GM19328 (cell line): Measurements from ENCODE around the gene CD6.
A peak's percentile ranks its signal among the peaks of the same experiment; 100 is the strongest.

Source experiments
- ATAC-seq: cut with Tn5 transposase; IDR thresholded peaks from one replicate; pipeline ENCODE4 v1.9.1; 2021; ENCODE audit warnings: mild to moderate bottlenecking, moderate library complexity; ENCODE audit not compliant: unreplicated experiment

CD6 gene

DNA sequence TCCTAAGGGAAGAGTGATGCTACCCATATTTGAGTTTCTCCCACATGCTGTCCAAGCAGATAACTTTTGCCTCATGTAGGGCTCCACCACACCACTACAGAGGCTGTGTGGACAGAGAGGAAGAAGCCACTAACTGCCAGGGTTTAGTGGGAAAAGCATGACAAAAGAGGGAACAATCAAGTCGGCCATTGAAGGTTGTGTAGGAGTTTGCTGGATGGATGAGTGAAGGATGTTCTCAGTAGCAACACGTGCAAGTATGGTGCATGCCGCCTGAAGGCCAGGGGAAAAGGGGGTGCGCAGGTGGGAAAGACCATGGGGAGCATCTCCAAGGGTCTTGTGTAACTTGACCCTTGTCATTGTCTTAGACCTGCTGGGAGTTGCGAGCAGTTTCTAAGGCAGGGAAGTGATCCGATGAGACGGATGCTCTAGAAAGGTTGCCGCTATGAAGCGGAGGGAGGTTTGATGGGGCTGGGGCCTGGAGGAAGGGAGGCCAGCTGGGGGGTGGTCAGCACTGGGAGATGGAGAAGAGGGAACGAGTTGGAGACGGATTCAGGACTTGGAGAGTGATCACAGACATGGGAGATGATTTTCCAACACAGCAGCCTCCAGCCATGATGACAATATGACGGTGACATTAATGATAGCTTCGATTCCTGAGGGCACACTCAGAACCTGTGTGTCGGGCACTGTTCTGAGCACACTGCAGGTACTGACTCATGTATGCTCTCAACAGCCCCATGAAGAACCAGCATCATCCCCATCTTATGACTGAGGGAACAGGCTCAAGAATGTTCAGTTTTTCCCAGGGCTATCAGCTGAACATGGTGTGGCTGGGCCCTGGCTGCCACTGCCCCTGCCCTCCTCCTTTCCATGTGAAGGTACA is 53.7 kb downstream of the CD6 start:
- ATAC-seq = no peak

DNA sequence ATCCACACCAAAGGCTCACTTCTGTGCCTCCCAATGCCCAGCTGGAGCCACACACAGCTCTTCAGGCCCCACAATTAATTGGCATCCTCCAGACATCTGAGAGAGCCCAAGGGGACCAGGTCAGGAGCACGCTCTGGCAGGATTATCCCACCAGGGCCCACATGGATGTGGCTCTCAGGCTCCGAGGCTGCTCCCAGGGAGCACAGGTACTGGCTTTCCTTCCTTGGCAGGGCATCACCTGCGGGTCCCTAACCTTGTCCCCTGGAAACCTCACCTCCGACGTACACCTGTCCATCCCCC is 54.3 kb downstream of the CD6 start:
- no peak for ATAC-seq

DNA sequence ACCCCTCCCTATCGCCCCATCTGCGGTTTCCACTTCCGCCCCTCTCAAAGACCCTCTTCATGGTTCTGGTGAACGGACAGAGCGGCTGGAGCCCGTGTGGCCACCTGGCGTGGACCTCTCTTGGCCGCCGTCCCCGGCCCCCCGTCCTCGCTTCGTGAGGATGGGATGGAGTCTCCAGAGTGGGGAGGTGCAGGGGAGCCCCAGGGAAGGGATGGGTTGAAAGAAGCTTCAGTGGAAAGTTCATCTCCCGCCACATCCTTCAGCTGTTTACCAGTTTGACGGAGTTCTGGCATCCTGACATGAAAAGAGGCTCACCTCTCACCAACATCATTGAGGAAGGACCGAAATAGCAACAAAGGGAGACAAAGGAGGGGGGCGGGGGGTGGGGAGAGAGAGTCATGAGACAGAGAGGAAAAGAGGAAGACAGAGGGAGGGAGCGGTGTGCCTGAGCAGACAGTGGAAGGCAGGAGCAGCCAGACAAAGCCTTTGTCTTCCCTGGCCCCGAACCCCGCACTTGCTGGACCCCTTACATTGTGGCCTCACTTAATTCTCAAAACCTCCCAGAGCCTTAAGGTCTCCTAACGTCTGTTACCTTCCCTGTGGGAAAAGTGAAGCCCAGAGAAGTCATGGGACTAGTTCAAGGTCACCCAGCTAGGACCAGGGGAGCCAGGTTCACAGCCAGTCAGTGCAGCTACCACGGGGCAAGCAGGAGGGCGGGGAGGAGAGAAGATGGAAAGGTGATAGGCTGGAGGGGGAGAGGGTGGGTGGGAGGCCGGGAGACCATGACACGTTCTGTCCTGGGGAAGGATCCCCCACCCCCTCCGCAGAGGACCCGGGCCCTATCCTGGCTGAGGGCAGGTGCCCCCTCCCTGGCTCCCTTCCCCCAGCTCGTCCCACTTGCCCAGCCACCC is 54.9 kb downstream of the CD6 start:
- ATAC-seq = no peak

DNA sequence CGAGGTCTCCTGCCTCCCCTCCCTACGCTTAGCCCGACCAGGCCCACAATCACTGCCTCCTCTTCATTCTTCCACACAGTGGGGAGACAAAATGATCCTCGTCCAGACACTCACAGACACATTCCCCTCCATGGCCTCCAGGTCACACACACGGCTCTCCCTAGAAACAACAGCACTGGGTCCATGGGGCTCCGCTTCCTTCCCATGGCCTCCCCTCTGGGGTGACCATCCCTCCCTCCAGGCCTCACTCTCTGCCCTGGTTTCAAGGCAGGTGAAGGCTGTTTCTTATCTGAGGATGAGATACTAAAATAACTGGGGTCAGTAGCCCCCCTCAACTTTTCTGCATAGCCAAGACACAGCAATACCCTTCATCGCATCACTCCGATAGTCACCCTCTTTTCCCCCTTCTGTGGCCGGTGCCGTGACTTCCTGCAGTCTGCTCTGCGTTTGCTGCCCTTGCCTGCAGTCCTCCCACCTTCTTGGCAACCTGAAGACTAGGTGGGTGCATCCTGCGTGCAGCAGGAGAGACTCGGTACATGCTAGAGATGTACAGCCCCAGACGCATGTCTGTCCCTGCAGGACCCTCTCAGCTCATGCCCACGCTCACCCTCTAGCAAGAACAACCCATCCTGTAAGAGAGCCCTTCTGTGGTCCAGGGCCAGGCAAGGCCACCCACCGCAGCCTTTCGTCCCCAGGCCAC is 55.8 kb downstream of the CD6 start:
- ATAC-seq = no peak

DNA sequence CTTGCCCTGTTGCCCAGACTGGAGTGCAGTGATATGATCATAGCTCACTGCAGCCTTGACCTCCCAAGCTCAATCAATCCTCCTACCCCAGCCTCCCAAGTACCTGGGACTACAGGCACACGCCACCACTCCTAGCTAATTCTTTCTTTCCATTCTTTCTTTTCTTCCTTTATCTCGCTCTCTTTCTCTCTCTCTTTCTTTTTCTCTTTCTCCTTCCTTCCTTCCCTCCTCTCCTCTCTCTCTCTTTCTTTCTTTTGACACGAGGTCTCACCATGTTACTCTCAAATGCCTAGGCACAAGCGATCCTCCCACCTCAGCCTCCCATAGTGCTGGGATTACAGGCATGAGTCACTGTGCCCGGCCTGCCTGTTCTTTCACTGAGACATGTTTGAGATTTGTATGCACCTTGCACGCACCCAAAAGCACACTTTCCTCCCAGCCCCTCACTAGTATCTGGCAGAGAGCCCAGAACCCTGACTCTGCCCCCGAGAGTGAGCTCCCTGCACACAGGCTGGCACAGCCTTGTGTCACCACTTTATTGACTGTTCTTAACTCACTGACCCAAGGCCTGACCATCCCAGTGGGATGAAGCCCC is 56.8 kb downstream of the CD6 start:
- ATAC-seq = peak; percentile 60

DNA sequence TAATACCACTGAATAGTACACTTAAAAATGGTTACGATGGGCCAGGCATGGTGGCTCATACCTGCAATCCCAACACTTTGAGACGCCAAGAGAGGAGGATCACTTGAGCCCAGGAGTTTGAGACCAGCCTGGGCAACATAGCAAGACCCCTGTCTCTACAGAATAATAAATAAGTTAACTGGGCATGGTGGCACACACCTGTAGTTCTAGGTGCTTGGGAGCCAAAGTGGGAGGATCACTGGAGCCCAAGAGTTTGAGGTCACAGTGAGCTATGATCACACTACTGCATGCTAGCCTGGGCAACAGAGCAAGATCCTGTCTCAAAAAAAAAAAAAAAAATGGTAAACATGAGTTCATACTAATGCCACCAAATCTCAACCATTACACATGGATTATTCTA is 61.3 kb downstream of the CD6 start:
- ATAC-seq = no peak

DNA sequence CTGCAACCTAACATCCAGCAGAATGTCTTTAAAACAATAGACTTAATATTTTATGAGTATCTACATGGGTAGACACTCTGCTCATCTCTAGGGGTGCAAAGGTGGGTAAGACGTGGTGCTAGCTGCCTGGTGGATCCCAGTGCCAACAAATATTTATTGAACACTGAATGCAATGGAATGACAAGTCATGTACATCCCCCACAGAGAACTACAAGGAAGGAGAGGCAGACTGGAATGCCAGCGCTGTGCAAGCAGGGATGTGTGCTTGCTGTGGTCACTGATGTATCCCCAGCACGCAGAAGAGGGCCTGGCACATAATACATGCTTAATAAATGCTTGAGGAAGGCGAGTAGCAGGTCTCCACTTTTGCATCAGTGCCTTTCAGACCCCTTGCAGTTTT is 61.9 kb downstream of the CD6 start:
- ATAC-seq = no peak

DNA sequence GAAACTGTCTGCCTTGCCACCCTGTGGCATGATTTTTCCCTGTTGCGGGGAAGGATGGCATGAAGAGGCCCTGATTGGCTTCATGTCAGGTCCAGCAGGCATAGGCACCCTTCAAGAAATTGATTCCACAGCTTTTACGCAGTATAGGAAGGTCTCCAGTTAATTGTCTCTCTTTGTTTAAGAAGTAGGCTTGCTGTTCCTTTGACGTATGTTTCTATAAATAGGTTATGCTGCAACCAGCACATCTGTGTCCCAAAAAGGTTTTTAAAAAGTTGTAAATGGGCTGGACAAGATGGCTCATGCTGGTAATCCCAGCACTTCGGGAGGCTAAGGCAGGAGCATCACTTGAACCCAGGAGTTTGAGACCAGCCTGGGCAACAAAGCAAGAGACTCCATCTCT is 62.6 kb downstream of the CD6 start:
- no peak for ATAC-seq

DNA sequence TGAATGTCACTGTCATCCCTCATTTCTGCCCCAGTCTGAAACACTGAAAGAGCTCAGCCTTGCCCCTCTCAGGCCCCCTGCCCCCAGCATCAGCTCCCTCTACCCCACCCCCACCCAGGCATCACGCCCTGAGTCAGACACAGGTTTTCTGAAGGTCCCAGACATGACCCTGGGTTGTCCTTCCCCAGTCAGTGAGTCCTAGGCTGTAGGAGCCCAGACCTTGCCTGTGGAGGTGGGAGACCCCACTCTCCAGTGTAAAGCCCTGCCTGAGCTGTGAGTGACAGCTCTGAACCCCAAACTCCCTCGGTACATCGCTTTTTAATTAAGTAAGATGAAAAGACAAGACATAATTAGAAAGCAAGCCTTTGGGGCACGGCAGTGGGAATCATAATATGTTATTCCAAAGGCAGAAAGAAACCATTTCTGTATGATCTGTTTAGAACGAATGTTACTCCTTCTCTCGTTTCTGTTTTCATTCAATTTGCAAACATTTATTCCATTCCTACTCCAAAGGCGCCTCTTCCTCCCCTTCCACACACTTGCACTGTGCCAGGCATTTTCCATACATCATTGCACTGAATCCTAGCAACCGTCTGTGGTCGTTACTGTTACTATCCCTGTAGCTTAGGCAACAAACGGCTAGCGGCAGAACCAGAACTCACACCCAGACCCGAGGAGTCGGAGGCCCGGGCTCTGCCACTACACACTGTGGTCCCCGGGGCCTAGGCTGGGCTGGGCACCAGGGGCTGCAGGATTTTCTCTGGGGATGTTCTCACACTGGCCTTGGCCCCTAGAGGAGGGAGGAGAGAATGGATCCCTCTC is 63.4 kb downstream of the CD6 start:
- no peak for ATAC-seq

DNA sequence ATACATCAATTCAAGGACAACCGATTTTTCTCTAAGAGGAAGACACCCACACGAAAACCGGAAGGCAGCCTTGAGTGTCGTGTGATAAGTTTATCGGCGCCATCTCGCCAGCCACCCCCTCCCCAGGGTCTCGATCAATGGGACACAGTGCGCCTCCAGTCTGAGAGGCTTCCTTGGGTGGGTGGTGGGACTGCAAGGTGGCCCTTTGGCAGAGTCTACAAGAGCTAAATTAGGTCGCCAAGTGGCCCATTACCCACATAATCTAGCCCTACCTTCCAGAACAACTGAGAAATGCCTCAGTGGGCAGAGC is 64.0 kb downstream of the CD6 start:
- no peak for ATAC-seq

DNA sequence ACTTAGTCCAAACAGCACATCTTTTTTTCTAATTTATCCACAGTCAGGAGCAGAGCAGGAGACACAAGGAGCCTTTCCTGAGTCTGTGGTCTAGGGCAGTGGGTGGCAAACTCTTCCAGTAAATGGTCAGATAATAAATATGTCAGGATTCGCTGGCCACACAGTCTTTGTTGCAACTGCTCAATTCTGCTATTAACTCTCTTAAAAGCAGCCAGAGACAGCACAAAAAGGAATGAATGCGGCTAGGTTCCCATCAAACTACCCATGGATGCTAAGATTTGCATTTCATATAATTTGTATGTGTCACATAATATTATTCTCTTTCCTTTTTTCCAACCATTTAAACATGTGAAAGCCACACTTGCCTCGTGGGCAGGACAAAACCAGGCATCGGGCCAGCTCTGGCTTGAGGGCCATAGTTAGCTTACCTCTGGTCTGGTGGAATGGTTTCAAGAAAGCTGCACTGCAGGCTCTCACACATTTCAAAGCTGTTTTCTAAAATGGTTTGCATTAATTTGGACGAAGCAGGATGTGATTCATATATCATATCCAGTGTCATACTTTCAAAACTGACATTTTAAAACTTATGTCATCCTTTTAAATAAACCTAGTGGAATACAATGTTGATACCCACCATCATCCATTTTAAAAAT is 66.1 kb downstream of the CD6 start:
- no peak for ATAC-seq

DNA sequence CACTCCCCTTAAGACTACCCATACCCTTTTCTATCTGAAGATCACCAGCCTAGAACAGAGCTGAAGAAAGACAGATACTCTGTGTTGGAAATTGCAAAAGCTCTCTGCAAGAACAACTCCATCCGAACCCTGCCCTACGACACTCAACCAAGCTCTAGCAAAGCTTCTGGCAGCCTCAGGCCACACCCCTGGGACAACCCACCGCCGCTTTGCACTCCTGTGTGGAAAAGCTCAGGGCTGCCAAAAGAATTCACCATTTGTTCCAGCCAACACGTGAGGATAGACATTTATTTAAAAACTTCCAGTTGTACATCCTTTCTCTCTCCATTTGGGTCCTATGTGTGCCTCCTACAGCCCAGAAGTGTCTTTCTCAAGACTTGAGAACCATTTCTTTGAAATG is 68.4 kb downstream of the CD6 start:
- no peak for ATAC-seq

DNA sequence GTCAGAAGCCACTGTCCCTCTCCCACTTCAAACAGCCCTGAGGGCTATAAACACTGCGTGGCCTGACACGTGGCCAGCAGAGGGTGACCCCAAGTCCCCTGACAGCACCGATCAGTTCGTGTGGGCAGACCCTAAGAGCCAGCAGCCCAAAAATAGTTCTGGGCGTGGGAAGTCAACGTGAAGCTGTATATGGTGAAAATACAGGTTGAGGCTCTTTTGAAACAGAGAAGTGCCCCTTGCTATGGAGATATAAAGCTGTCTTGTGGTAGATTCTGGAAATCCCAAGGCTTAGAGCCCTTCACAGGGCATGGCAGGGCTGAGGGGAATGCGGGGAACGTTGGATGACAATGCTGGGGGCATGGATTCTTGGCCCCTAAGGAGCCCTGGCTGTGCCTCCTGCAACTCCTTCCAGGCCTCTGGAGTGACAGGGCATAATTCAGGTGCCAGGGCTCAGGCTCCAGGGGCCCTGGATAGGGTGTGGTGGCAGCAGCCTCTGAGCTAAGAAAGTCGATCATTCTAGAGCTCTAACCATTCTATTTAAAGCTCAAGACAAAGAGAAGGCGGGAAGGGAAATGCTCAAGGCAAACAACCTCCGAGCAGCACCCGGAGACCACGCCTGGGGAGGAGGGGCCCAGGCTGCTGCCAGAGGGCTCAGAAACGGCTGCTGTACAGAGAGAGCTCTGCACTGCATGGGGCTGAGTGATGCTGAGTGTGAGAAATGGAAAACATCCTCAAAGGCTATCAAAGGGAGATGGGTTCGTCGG is 70.5 kb downstream of the CD6 start:
- ATAC-seq = peak; percentile 83

DNA sequence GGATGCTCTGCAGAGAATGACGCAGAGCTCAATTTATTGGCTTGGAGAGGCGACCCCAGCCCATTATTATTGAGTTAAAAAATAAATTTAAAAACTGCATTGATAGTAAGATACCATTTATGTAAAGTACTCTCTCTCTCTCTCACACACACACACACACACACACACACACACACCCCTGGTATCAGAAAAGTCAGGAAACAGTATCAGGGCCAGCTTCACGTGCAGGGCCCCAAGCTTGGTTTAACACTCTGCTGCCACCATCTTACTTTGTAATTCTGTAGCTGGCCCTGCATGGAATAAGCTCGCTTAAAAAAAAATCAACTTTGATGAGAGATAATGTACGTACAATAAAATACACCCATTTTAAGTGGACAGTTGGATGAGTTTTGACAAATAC is 71.1 kb downstream of the CD6 start:
- ATAC-seq = no peak

DNA sequence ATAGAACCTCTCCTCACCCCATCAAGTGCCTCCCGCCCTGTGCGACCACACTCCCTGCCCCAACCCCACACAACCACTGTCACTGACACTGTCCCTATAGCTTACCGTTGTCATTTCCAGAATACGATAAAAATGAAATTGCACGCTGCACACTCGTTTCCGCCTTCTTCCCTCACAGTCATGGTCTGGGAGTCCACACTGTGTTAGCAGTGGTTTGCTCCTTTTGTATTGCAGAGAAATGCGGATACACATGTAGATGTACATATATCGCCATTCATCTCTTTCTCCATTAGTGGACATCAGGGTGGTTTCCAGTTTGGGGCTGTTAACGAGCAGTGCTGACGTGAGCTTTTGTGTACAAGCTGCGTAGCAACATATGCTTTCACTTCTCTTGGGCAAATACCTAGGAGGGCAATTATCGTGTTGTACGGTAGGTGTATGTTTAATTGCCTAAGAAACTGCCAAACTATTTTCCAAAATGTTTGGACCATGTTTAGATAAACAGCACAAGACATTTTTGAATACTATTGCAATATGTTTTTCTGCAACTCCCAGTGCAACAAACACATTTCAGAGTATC is 71.6 kb downstream of the CD6 start:
- ATAC-seq = no peak

DNA sequence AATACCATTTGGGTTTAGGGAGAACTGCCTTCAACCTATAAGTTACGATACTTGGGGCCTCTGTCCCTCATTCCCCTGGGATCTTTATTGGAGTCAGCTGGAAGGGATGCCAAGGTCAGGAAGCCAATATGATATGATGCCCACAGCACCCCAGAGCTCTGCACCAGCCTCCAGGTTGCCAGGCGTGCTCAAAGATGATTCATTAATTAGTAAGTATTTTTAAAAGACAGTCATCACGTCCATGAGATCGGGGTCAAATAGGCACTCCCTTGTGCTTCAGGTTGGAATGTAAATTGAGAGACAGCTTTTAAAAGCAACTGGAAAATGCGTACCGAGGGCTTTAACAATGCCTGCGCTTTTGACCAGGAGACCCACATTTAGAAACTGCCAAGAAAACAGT is 73.8 kb downstream of the CD6 start:
- no peak for ATAC-seq

DNA sequence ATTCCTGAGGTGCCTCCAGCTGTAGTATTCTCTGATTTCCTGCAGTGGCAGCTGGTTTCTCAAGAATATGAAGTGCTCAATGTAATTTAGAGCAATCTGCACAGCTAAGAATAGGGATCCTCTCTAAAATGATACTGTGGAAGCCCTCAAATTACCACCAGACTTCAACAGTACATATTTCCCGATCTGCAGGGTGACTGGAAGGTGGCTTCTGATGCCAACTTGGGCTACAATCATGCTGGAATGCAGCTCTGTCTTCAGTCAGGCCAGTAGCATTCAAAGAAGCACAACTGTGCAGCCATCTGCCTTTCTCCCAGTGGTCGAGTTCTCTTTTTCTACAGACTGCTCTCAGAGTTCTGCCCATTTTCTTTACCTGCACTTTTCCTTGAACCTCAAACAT is 75.4 kb downstream of the CD6 start:
- no peak for ATAC-seq

DNA sequence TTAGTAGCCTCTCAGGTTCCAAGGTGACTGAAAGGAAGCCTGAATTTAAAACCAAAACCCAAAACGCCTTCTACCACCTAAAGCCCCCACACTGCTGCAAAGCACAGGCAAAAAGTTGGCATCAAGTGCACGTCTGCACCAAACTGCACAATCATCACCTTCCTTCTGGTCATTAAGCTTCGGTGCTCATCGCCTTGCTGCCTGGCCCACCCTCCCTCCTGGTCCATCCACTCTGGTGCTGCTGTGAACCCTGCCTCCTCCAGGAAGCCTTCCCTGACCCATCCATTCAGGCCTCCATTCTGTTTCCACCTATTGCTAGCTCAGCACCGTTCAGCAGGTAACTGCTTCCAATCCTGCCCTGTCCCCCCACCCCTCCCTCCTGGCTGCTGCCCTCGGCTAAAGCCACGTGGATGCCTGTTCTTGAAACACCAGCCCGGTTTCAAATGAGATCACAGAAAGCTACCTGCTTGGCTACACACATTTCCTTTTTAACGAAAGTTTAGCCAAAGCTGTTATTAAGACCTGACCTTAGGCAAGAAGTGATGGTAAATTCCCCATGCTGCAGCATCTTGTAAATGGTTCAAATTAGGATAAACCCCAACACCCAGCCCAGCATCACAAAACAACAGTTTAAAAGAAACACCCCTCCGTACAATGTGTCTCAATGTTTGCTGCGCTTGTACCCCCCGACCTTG is 77.0 kb downstream of the CD6 start:
- ATAC-seq = no peak

DNA sequence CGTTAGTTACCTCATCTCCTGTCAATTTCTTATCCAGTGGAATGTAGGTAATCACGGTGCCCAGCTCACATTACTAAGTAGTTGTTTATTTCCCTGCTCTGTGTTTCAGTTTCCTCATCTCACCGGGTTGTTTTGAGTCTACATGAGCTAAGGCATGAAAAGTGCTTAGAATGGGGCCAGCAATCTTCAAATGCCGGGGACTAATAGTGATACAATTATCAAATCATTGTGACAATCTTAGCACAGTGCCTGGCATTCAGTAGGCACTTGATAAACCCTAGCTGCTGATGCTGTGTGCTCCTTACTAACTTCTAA is 77.5 kb downstream of the CD6 start:
- no peak for ATAC-seq
